Osteoblast (primary cell): ENCODE measurements around the gene SPRYD4. TPM values are rescaled to one million over a fixed set of nuclear protein-coding genes. Genes with fewer than 3 reads are reported as not detected.
"Not testable (repeated sequence)": the region's sequence is repeated elsewhere in the genome, so short reads cannot be mapped to it uniquely, and the experiment has no call there.

Source experiments
- DNase-seq: peaks from one replicate; pipeline ENCODE4 v3.0.0; 2011; ENCODE audit warnings: low spot score, mixed read lengths; ENCODE audit not compliant: insufficient read length; ENCODE audit errors: missing footprints
- H2AFZ ChIP-seq: 2 replicates; pipeline ENCODE4 v1.6.0; 2011; ENCODE audit warnings: mild to moderate bottlenecking, low read length
- H3K27ac ChIP-seq: 2 replicates; pipeline ENCODE4 v1.5.1; 2011; ENCODE audit warnings: mild to moderate bottlenecking, low read depth, low read length, moderate library complexity
- H3K27me3 ChIP-seq: 2 replicates; pipeline ENCODE4 v1.6.0; 2012; ENCODE audit warnings: mild to moderate bottlenecking, control low read depth, inconsistent platforms, low read length, moderate library complexity; ENCODE audit not compliant: insufficient read depth
- H3K36me3 ChIP-seq: 2 replicates; pipeline ENCODE4 v1.5.1; 2011; ENCODE audit warnings: mild to moderate bottlenecking, low read length, control low read depth, moderate library complexity; ENCODE audit not compliant: insufficient read depth
- H3K4me1 ChIP-seq: 2 replicates; pipeline ENCODE4 v1.5.1; 2011; ENCODE audit warnings: mild to moderate bottlenecking, low read length, control low read depth, moderate library complexity; ENCODE audit not compliant: insufficient read depth
- H3K4me2 ChIP-seq: 2 replicates; pipeline ENCODE4 v1.6.0; 2011; ENCODE audit warnings: mild to moderate bottlenecking, low read length; ENCODE audit not compliant: insufficient read depth
- H3K4me3 ChIP-seq: fragments of 200-600 bp; sonication (generic); 3 replicates; pipeline ENCODE4 v1.5.1; 2012; ENCODE audit warnings: mild to moderate bottlenecking, low read length, inconsistent platforms; ENCODE audit not compliant: insufficient read depth
- H3K79me2 ChIP-seq: 2 replicates; pipeline ENCODE4 v1.6.0; 2012; ENCODE audit warnings: mild to moderate bottlenecking, low read length, control low read depth, inconsistent platforms; ENCODE audit not compliant: insufficient read depth
- H3K9me3 ChIP-seq: 2 replicates; pipeline ENCODE4 v1.5.1; 2011; ENCODE audit warnings: low read depth, low read length, control low read depth
- H4K20me1 ChIP-seq: 2 replicates; pipeline ENCODE4 v1.6.0; 2012; ENCODE audit warnings: mild to moderate bottlenecking, low read length, control low read depth; ENCODE audit not compliant: insufficient read depth
- total RNA-seq: library from RNA; depleted of rRNA; stranded (reverse); fragments of >200 nt; gene quantifications from 2 replicates; pipeline ENCODE4 v1.2.3, GENCODE V29; 2012
- TF ChIP-seq, protein P1 (sequence below): IDR thresholded peaks from 2 replicates; pipeline ENCODE4 v1.5.1; 2011; ENCODE audit warnings: mild to moderate bottlenecking, low read depth, low read length, moderate library complexity; ENCODE audit errors: extremely low read depth

The SPRYD4 gene
- total RNA-seq, 1 donor = 2.5 TPM

DNA sequence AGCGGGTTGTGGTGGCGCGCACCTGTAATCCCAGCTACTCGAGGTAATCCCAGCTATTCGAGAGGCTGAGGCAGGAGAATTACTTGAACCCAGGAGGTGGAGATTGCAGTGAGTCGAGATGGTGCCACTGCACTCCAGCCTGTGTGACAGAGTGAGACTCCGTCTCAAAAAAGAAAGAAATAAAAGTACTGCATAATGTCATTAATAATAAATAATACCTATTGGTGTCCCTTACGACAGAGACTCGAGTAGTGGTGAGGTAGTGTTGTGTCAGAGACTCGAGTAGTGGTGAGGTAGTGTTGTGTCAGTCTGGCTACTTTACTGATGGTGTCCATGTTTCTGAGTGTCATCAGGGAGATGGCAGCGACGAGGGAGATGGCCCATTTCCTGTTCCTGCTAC lies 18.3 kb downstream of the SPRYD4 start:
- TF ChIP-seq, protein P1, sequence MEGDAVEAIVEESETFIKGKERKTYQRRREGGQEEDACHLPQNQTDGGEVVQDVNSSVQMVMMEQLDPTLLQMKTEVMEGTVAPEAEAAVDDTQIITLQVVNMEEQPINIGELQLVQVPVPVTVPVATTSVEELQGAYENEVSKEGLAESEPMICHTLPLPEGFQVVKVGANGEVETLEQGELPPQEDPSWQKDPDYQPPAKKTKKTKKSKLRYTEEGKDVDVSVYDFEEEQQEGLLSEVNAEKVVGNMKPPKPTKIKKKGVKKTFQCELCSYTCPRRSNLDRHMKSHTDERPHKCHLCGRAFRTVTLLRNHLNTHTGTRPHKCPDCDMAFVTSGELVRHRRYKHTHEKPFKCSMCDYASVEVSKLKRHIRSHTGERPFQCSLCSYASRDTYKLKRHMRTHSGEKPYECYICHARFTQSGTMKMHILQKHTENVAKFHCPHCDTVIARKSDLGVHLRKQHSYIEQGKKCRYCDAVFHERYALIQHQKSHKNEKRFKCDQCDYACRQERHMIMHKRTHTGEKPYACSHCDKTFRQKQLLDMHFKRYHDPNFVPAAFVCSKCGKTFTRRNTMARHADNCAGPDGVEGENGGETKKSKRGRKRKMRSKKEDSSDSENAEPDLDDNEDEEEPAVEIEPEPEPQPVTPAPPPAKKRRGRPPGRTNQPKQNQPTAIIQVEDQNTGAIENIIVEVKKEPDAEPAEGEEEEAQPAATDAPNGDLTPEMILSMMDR = no peak
- peaks cover 42% of the 10 kb centered on the region for H3K27me3 ChIP-seq

DNA sequence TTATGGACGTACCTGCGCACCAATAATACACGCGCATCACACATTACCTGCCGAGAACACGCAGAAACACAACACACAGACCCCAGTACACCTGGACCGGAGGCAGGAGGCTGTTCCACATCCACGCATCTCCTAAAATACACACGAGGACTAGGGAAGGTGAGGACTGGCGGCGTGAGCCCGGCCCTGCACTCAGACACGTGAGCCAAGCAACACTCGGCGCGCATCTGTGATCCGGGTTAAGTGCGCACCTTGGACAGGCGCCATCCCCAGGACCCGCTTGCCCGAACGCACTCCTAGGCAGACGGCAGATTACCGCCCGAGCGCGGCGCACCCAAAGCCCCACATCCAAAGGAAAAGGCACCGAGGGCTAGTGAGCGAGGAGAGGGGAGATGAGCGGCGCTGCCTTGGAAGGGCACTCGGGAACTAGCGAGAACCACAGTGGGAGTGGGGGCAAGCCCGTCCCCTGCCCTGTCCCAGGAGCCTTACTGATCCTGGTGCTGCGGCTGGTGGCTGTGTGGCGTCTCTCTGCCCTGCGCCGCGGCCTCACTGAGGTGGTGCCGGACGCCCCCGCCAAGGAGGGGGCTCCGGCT lies 19.2 kb downstream of the SPRYD4 start:
- no peaks in the 10 kb centered on the region for H3K79me2 ChIP-seq
- no peaks in the 10 kb centered on the region for H4K20me1 ChIP-seq
- H3K4me1 ChIP-seq = peaks cover 9% of the 10 kb centered on the region
- H2AFZ ChIP-seq = peak overlapping the region; percentile 82
- H3K9me3 ChIP-seq = no peaks in the 10 kb centered on the region
- H3K36me3 ChIP-seq = no peaks in the 10 kb centered on the region
- H3K4me3 ChIP-seq = peak overlapping the region; percentile 70
- H3K4me2 ChIP-seq = peak overlapping the region; percentile 87
- H3K27ac ChIP-seq = no peak overlapping the region
- H3K27me3 ChIP-seq = peaks cover 48% of the 10 kb centered on the region
- no peak for DNase-seq
- TF ChIP-seq, protein P1 = no peak

More for the DNA sequence above, 18.3 kb downstream of the SPRYD4 start:
- no peak overlapping the region for H3K4me2 ChIP-seq
- no peak overlapping the region for H2AFZ ChIP-seq
- no peak overlapping the region for H3K27ac ChIP-seq
- no peak overlapping the region for H3K4me3 ChIP-seq
- no peaks in the 10 kb centered on the region for H4K20me1 ChIP-seq
- H3K79me2 ChIP-seq = no peaks in the 10 kb centered on the region
- no peaks in the 10 kb centered on the region for H3K9me3 ChIP-seq
- H3K36me3 ChIP-seq = no peaks in the 10 kb centered on the region
- H3K4me1 ChIP-seq = peaks cover 9% of the 10 kb centered on the region
- DNase-seq = no peak

DNA sequence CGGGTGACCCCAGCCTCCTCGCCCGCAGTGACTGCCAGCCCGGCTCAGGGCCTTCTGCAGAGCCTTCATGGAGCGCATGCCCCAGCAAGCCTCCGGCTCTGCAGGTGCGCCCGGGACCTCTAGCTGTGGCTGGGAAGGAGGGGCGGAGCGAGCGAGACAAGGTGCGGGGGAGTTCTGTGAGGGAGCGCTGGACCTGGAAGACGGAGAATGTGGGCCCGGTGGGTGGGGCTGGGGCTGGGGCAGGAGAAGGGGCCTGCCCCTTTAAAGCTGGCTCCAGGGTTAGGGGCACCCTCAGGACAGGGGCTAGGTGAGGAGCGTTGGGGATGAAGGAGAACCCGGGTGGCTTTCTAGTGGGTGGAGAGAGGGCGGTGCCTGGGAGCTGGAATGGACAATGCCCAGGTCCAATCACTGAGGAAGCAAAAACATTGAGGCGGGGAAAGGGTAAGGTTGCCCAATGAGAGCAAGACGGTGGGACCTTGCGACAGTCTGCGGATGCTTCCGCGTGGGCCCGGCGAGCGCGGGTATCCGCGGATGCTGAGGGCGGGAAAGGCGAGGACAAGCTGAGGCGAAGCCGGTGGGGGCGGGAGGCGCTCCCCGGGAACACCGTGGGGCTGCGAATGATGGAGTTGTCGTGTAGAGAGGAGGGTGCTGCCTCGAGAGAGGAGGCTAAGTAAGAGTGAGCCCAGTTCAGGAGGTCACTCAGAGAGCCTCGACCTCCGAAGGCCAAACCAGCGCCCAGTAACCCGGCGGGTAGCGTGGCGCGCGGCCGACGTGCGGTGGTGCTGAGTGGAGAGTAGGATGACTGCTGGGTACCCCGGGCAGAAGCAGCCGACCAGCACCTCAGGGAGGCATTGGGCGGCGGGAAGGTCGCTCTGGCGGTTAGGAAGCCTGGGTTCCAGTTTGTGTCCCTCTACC lies 19.9 kb downstream of the SPRYD4 start, which contains the start of gene GLS2:
Gene GLS2, minus strand, starts transcription at position 121 of the 915 bp plus-strand sequence. Its CDS starts 43 bp downstream, at position 78.
- peak within 1 kb of the TSS; percentile 82 for H2AFZ ChIP-seq
- H4K20me1 ChIP-seq = no peaks in the 10 kb centered on the region
- no peak within 1 kb of the TSS for H3K27ac ChIP-seq
- peaks cover 9% of the 10 kb centered on the region for H3K4me1 ChIP-seq
- TF ChIP-seq, protein P1 = no peak
- peak within 1 kb of the TSS; percentile 70 for H3K4me3 ChIP-seq
- H3K27me3 ChIP-seq = peaks cover 52% of the 10 kb centered on the region
- peak; percentile 98 for DNase-seq
- peak within 1 kb of the TSS; percentile 87 for H3K4me2 ChIP-seq
- no peaks in the 10 kb centered on the region for H3K79me2 ChIP-seq
- H3K36me3 ChIP-seq = no peaks in the 10 kb centered on the region
- H3K9me3 ChIP-seq = no peaks in the 10 kb centered on the region

DNA sequence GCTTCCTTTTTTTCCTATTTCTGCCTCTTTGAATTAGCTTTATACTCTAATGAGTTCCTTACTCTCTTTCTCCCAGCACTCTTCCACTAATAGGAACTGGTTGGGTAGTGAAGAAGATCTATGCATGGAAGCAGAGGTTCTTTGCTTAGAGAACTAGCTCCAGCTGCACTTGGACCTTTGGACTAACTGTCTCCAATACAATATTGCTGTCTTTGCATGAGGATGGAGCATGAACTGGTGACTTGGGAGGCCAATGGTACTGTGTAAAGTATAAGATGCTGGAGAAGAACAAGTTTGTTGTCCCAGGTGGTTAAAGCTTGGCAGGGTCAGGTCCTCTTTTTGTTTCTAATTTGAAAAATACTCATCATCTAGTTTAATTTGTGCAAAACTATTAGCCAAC lies 22.0 kb downstream of the SPRYD4 start:
- no peak overlapping the region for H3K27ac ChIP-seq
- no peak for DNase-seq
- no peaks in the 10 kb centered on the region for H3K9me3 ChIP-seq
- no peak overlapping the region for H2AFZ ChIP-seq
- peaks cover 9% of the 10 kb centered on the region for H3K4me1 ChIP-seq
- no peaks in the 10 kb centered on the region for H3K79me2 ChIP-seq
- H3K36me3 ChIP-seq = no peaks in the 10 kb centered on the region
- no peak overlapping the region for H3K4me3 ChIP-seq
- H3K27me3 ChIP-seq = peaks cover 52% of the 10 kb centered on the region
- no peak overlapping the region for H3K4me2 ChIP-seq
- no peaks in the 10 kb centered on the region for H4K20me1 ChIP-seq
- TF ChIP-seq, protein P1 = no peak

DNA sequence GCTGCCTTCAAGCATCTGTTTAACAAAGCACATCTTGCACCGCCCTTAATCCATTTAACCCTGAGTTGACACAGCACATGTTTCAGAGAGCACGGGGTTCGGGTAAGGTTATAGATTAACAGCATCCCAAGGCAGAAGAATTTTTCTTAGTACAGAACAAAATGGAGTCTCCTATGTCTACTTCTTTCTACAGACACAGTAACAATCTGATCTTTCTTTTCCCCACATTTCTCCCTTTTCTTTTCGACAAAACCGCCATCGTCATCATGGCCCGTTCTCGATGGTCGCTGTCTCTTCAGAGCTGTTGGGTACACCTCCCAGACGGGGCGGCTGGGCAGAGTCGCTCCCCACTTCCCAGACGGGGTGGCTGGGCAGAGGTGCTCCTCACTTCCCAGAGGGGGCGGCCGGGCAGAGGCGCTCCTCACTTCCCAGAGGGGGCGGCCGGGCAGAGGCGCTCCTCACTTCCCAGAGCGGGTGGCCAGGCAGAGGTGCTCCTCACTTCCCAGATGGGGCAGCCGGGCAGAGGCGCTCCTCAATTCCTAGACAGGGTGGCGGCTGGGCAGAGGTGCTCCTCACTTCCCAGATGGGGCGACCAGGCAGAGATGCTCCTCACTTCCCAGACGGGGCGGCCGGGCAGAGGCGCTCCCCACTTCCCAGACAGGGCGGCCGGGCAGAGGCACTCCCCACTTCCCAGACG lies 25.2 kb downstream of the SPRYD4 start:
- DNase-seq, H2AFZ ChIP-seq, H3K79me2 ChIP-seq, H3K4me2 ChIP-seq, H4K20me1 ChIP-seq, H3K9me3 ChIP-seq, H3K4me3 ChIP-seq, H3K36me3 ChIP-seq, H3K4me1 ChIP-seq, H3K27ac ChIP-seq: not testable (repeated sequence)
- H3K27me3 ChIP-seq = peaks cover 39% of the 10 kb centered on the region
